HG02763 (cell line): Measurements from ENCODE around the gene CREB3L4.
A peak's percentile ranks its signal among the peaks of the same experiment; 100 is the strongest.
"Not testable (repeated sequence)": the region's sequence is repeated elsewhere in the genome, so short reads cannot be mapped to it uniquely, and the experiment has no call there.

Experiments used
- ATAC-seq: cut with Tn5 transposase; IDR thresholded peaks from one replicate; pipeline ENCODE4 v1.9.1; 2021; ENCODE audit warnings: mild to moderate bottlenecking, moderate library complexity; ENCODE audit not compliant: unreplicated experiment

Gene CREB3L4

DNA sequence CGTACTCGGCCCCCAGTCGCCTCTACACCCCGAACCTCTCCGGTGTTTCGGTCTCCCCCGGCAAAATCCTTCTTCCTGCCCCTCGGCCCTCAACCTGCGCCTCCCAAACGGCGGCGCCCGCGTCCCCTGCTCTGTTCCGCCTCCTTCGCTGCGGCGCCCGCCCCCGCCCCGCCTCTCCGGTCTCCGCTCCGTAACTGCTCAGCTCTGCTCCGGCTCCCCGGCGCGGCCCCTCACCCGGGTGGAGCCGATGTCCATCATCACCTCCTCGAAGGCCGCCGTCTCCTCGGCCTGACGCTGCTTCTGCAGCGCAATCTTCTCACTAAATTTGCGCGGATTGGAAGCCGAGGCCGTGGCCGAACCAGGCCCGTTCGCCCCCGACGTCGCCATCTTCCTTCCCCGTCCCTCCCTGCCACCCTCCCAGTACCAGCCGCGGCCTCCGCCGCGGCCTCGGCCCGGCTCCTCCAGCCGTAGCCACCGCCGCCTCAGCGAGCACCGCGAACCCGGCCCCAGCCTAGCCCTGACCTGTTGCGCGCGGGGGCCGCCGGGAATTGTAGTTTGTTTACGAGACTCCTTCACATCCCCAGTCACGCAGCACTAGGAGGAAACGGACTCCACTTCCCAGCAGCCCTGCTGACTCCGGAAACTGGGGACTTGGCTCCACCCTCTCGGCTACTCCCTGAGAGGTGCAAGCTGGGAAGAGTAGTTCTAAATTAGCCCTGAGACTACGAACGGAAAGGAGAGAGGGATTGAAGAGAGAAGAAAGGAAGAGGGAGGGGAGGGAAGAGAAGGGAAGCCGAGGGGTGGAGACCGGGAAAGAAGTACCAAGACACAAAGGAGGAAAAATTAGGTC lies 9.4 kb upstream of the CREB3L4 start, which contains the start of gene CRTC2:
CRTC2 (minus strand) TSS at position 502 of the 850 bp plus-strand sequence; CDS start at position 387, 115 bp downstream.
- ATAC-seq: peak; percentile 73

DNA sequence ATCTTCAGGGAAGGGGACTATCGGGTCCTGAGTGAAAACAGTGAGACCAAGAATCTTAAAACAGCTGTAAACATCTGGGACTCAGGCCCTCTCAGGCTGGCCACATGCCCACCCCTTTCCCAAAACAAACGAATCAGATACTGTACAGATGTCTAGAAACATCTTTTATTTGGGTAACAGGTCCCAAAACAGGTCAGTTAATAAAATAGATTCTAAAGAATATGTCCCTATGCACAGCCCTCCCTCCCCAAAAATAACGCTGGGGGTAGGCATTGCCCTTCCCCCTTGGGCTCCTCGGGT lies 8.8 kb upstream of the CREB3L4 start:
- no peak for ATAC-seq

DNA sequence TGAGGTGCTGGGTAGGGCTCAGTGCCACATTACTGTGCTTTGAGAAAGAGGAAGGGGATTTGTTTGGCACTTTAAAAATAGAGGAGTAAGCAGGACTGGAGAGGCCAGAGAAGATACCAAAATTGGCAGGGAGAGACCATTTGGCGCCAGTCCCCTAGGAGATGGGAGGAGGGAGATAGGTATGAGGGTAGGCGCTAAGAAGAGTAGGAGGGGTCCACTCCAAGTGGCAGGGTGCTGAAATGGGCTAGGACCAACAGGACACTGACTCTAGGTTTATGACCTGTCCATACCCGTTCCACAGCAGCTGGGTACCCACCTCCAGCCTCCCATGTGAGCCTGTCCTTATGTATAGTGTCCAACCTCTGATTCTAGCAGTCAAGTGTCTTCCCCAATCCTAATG lies 8.2 kb upstream of the CREB3L4 start:
- no peak for ATAC-seq

DNA sequence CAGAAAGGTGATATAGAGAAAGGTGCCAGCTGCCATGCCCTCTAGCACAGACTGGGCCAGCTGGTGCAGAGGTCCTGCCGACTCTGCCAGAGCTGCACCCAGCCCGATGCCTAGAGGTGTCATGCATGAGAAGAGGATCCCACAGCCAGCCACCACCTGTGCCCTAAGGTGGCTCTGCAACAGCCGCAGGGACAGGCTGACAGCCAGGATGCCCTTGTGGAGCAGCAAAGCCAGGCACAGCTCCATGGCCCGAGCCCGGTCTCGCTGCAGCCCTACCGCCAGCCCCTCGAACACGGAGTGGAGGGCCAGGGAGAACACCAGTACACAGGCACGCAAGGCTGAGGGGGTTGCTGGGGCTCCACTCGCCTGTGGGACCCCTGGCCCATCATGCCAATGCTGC lies 7.5 kb upstream of the CREB3L4 start:
- ATAC-seq: no peak

DNA sequence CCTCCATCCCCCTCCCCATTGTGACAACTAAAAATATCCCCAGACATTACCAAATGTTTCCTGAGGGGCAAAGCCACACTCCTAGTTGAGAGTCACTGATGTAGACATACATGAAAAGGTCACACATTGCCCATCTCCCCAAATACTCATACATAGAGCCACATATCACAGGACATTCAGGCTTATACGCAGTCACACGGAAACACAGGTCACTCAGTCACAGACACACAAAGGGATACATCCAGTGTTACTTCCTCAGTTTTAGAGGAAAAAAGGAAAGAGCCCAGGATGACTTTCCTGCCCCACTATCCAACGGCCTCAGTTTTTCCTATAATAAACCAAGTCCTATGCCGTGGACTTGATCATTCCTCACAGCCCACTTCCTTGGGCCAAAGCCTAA lies 6.3 kb upstream of the CREB3L4 start:
- ATAC-seq: no peak

DNA sequence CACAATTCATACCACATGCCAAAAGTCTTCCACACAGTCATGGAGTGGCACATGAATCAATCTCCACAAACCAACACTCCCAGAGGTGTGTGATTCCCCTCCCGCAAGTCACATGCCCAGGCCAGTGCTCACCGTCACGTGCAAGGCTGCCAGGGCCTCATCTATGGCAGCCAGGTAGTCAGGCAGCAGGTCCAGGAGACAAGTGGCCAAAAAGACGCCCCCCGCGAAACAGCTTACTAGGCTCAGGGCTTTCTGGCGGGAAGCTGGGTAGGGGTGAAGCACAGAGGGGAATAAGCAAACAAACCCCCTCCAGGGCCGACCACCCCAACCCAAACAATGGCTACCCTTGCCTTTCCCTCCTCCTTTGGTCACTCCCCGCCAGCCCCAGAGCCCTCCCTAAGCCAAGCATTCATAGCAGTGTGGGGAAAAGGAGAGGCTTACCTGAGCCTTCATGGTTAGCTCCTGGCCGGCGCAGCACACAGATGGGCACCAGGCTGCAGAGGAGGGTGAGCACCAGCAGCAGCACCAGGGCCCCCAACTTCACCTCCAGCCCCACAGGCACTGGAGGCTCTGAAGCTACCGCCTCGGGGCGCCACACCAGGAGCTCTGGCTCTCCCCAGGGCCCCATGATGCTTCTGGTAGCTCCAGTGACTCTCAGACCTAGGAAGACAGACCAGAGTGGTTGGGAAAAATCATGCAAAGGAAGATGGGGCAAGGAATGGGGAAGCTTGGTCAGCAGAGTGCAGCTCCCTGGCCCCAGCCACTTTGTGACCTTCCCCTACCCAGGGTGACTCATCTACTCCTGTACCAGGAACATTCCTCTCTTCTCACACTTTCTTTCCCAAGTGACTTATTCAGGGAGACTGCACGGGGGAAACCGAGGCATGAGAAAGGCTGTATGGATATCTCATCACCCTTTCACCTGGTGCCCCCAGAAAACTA lies 5.3 kb upstream of the CREB3L4 start:
- no peak for ATAC-seq

DNA sequence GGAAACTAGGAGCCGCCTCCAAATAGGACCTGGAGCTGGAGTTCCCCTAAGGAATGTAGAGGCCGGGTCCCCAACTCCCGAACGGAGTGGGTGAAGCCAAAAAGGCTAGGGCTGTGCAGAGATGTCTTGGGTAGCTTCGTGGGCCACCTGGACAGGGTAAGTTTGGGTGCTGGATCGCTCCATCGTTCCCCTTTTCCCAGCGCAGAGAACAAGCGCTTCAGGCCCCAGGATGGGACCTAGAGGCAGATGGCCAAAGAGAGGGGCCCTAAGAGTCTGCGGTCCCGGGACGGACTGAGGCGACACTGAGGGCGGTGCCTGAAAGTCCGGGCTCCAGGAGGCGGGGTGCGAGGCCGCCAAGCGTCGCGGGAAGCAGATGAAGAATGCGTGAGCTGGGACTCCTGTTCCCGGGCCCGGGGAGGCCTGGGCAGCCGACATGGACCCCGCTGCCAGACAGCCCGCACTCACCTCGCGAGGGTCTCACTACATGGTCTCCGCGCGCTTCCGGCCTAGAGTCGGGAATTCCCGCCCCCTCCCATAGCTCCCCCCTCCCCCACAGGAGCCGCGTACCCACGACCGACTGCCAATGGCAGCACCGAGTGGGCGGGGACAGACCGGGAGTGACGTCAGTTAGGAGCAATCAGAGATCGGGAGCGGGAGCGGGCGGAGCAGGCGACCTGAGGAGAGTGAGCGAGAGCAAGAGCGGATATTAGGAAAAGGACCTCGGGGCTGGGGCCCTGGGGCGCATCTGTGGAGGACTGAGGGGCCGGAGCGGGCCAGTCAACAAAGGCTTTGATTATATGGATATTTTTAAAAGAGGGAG lies 4.5 kb upstream of the CREB3L4 start, which contains the start of gene SLC39A1:
SLC39A1 (minus strand) TSS at position 508 of the 820 bp plus-strand sequence. CDS start 822 bp downstream, outside the sequence.
- peak; percentile 48 for ATAC-seq

DNA sequence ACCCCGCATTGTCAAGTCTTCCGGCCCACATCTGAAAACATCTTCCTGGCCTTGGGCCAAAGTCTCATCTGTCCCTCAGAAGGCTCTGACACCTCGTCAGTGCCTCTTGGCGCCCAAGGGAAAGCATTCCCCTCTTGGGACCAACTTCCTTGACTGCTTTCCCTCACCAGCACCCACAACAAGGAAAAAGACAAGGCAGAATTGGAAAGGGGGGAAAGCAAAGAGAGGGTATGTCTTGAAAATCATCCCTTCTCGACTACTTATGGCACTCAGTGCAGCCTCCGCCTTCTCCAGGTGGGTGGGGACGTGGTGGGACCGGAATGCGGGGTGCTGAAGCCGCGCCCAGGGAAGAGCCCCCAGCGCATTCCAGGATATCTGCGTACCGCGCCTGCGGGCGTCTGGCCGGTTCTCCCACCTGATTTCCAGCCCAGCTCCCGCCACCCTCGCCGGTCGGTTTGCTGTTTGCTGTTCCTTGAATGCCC lies 3.8 kb upstream of the CREB3L4 start:
- ATAC-seq: peak; percentile 4

DNA sequence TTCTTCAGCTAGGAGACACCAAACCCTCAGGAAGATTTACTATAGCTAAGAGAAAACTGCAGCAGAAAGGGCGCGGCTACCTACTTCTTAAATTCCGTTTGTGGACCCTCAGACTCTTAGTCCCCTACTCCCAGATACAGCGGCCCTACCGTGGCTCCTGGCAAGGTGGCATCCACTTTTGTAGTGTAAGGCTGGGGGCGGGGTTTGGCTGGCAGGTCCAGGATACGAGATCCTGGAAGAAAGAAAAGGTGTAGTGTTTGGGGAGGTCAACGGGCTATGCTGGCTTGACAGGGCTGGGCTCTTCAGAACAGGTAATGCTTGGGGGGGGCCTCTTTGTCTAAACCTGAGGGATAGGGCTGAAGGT lies 280 bp downstream of the CREB3L4 start:
- ATAC-seq: no peak

DNA sequence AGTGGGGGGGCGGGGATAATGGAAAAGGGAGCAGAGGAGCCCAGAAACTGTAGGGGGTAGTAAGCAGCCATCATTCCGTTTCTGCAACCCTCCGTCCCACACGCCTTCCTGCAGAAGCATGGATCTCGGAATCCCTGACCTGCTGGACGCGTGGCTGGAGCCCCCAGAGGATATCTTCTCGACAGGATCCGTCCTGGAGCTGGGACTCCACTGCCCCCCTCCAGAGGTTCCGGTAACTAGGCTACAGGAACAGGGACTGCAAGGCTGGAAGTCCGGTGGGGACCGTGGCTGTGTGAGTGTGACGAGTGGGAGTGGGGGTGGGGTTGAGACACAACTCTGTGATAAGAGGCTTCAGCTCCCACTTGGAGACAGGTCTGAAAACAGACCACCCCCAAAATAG lies 706 bp downstream of the CREB3L4 start:
- ATAC-seq: no peak

DNA sequence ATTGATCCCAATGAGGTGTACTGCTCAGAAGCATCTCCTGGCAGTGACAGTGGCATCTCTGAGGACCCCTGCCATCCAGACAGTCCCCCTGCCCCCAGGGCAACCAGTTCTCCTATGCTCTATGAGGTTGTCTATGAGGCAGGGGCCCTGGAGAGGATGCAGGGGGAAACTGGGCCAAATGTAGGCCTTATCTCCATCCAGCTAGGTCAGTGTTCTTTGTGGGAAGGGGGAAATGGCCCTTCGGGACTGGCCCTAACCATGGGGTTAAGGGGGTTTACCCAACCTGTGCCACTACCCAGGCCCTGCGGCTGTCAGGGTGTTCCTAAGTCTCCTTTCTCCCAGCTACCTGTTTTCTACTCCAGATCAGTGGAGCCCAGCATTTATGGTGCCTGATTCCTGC lies 1.3 kb downstream of the CREB3L4 start:
- no peak for ATAC-seq

DNA sequence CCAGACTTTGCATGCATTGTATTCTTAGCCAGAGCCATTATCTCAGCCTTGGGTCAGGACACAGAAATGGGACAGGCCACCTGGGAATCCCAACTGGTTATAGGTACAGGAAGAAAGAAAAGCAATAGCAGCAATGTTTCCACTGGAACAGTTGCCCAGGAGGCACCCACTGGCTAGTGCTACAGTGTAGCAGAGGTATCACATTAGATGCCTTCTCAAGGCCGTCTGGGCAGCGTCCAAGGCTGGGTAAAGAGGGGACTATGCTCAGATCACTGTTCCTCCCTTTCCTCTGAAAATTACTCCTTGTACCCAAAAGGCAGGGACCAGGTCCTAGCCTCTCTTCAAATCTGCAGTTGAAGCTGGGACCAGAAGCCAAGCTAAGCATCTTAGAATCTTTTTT lies 2.6 kb downstream of the CREB3L4 start:
- ATAC-seq: no peak

DNA sequence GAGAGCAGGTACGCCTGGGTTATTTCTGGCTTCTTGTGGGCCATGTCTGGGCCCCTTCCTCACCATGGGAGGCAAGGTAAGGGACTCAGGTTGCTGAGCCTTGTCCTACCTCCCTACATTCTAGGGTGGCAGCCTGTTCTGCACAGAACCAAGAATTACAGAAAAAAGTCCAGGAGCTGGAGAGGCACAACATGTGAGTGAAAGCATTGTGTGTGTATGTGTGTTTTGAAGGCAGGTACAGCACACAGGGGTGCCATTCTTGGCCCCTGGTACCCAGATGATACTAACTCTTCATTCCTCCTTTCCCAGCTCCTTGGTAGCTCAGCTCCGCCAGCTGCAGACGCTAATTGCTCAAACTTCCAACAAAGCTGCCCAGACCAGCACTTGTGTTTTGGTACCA lies 5.4 kb downstream of the CREB3L4 start:
- no peak for ATAC-seq

DNA sequence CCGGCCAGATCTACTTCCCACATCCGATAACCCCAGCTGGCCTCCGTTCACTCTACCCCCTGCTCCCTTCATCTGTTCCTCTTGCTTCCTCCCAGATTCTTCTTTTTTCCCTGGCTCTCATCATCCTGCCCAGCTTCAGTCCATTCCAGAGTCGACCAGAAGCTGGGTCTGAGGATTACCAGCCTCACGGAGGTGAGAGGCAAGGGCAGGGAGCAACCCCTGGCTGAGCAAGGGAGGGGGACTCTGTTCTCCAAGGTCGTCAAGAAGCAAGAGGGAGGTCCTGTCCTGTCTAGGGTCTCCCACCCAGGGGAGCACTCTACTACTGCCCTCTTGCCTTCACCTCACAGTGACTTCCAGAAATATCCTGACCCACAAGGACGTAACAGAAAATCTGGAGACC lies 5.8 kb downstream of the CREB3L4 start:
- no peak for ATAC-seq

DNA sequence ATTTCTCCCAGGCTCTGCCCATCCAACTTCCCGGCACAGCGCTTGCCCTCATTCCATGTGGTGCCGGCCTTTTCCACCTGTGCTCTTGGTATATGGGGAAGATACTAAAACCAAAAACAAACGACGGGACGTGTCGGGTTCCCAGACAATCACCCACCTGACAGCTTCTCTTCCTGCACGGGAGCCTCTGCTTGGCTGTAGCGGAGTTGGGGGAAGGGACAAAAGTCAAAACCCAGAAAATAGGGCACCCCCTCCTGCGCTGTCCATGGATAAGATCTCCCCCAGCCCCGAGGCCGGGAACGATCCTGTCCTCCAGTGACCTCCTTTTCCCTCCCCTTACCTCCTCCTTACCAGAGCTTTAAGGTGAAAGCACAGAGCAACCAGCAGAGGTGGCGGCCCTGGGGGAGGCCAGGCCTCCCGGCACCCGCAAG lies 9.1 kb downstream of the CREB3L4 start:
- no peak for ATAC-seq

DNA sequence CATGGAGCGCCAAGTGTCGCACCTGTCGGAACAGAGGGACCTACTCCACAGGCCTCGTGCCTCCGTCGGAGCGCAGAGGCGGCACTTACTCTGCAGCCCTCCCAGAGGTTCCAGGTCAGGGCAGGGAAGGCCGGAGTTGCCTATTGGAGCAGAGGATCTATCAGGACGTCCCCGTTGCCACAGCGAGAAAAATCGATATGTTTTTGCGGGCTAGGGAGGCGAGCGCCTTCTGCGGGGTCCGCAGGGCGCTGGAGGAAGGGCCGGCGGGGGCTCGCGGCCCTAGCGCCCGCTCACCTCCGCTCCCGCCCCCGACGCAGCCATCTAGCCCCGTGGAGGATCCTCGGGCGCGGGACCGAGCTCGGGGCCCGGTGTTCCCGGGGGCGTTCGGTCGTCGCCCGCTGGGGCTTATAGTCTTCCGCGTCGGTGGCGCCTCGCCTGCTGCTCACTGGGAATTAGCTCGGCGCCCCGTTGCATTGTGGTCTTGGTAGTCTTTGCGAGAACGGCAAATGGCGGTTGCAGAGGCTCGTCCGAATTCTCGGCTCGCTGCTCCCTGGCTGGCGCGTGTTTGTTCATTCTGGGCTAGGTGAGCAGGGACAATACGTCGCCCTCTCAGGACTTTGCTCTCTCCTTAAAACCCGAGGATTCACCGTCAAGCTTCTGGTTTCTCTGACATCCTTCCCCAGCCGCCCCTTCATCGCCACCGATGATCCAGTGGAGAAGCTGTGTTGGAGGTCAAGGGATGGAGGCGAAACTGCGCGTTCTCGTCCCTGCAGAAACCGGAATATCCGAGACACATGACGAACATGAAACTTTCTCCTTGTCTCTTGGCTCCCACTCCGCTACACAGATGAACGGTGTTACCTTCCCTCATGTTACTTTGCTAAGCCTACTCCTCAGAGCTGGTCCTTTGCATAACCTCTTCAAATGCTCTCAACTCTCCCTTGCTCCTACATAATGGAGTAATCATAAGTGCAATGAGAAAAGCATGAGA lies 9.8 kb downstream of the CREB3L4 start, which contains the start of gene JTB:
JTB (minus strand) TSS at position 425 of the 991 bp plus-strand sequence; CDS start at position 3, 422 bp downstream.
- ATAC-seq: peak; percentile 76

DNA sequence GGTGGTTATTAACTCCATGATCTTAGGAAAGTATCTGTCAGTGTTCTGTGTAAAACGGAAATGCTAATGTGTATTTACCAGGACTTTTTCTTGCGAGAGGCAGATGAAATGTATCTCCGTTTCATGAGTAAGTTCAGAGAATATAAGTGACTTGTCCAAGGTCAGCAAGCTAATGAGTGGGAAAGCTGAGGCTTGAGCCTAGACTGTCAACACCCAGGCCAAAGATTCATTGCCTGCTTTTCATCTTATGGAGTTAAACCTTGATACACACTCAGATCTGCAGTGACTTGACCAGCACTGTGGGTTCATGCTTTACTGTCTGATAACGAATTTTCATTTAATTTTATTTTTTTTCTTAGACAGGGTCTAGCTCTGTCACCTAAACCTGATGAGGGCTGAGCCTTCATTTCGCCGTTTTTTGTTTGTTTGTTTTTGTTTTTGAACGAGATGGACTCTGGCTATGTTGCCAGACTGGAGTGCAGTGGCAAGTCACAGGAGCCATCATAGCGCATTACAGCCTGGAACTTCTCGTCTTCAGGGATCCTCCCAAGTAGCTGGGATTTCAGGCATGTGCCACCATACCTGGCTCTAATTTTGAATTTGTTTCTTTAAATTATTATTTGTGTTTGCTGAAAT lies 10.7 kb downstream of the CREB3L4 start:
- no peak for ATAC-seq

DNA sequence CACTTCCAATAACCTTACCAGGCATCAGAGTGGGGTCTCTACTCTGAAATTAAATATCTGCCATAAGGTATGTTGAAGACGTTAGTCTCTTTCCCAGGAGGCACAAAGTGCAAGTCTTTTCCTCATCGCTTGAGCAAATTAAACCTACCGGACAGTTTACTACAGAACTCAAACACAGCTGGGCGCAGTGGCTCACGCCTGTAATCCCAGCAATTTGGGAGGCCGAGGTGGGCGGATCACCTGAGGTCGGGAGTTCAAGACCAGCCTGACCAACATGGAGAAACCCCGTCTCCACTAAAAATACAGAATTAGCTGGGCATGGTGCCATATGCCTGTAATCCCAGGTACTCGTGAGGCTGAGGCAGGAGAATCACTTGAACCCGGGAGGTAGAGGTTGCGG lies 11.4 kb downstream of the CREB3L4 start:
- not testable (repeated sequence) for ATAC-seq

DNA sequence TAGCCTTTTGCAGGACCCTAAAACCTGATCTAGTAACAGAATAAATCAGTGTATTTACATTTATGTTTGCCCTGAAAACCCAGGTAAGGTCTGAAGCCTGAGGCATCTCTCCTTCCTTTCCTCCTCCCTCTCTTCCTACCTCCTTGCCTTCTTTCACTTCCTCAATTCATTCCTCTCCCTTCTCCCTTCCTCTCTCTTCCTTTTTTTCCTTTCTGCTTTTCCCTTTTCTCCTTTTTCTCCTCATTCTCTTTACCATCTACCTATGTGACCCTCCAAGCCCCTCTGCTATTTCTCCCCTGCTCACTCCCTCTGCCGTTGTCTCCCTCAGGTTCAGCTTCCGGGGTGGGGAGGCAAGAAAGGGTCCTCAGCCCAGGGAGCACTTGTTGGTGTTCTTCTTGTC lies 14.0 kb downstream of the CREB3L4 start:
- ATAC-seq: not testable (repeated sequence)
